ENCODE data around the gene MAU2. TPM values are rescaled to one million over a fixed set of nuclear protein-coding genes. Genes with fewer than 3 reads are reported as not detected.

MAU2 gene
- total RNA-seq, 1 experiment from 2014 or later: 41.3 TPM

DNA sequence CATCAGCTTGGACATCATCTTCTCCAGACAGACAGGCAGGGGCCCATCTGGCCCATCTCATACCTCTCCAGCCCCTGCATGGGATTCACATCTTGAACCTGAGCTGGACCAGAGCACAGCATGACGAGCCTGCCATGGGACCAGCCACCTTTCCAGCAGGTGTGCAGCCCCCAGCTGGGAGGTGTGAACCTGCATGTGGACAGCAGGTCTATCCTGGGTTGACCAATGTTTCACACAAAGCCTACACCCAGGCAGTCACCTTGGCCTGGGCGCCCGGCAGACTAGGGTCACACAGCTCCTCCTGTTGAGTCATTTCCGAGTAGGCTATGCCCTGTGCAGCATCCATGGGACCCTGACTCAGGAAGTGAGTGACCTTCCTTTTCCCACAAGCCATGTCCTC, 41.4 kb downstream of the MAU2 start:
- TF ChIP-seq, protein P1, sequence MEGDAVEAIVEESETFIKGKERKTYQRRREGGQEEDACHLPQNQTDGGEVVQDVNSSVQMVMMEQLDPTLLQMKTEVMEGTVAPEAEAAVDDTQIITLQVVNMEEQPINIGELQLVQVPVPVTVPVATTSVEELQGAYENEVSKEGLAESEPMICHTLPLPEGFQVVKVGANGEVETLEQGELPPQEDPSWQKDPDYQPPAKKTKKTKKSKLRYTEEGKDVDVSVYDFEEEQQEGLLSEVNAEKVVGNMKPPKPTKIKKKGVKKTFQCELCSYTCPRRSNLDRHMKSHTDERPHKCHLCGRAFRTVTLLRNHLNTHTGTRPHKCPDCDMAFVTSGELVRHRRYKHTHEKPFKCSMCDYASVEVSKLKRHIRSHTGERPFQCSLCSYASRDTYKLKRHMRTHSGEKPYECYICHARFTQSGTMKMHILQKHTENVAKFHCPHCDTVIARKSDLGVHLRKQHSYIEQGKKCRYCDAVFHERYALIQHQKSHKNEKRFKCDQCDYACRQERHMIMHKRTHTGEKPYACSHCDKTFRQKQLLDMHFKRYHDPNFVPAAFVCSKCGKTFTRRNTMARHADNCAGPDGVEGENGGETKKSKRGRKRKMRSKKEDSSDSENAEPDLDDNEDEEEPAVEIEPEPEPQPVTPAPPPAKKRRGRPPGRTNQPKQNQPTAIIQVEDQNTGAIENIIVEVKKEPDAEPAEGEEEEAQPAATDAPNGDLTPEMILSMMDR (IDR thresholded peaks at IDR 0.05; ENCODE audit: unreplicated experiment): no peak
- H3K27me3 Mint-ChIP-seq (ENCODE audit: unreplicated experiment): no peaks in the 10 kb centered on the region
- no peaks in the 10 kb centered on the region for H3K9me3 Mint-ChIP-seq (ENCODE audit: low read depth, unreplicated experiment)
- peaks cover 9% of the 10 kb centered on the region for H3K4me1 Mint-ChIP-seq (ENCODE audit: low read depth, unreplicated experiment)
- no peak for DNase-seq
- H3K36me3 Mint-ChIP-seq (ENCODE audit: insufficient read depth, unreplicated experiment): peaks cover 8% of the 10 kb centered on the region
- CTCF ChIA-PET: no interaction called here
- BruUV-seq (replicated peaks): no TSS peak
- intact Hi-C loops (cut with micrococcal nuclease; ENCODE audit: unreplicated experiment): no loop called here
- H3K27ac Mint-ChIP-seq (ENCODE audit: unreplicated experiment): no peak overlapping the region
- H3K4me3 Mint-ChIP-seq (ENCODE audit: low read depth, unreplicated experiment): no peak overlapping the region

DNA sequence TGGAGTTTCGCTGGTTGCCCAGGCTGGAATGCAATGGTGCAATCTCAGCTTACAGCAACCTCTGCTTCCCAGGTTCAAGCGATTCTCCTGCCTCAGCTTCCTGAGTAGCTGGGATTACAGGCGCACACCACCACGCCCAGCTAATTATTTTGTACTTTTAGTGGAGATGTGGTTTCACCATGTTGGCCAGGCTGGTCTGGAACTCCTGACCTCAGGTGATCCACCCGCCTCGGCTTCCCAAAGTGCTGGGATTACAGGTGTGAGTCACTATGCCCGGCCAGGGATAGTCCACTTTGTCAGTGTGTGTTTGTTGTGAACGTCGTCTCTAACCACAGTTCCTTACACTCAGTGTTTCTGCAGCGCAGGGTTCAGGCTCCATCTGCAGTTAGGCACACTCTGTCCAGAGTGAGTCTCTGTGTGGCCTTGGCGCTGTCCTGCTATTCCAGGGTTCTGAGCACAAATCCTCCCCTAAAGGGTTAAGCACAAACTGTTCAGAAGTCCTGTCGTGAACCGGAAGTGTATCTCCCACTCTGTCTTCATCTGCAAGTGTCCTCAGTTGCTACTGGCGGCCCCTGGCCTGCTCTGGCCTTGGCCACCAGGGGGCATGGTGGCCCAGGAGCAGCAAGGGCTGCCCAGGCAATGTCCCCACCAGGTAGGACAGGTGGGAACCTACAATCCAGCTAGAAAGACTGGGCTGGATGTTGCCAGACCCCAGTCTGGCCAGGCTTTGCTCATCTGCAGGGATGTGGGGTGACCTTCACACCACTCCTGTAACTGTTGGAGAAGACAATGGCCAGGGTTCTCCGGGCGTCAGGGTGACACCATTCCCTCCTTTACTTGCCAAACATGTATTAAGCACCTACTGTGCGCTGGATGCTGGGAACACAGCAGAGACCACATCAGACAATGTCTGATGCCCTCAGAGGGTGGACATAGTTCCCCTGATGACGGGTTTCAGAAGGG, 46.1 kb downstream of the MAU2 start:
- intact Hi-C loops (cut with micrococcal nuclease; ENCODE audit: unreplicated experiment): loop anchor here (1.0 to 5.0 kb wide), 2 partner anchors 41 to 124 kb away; partner anchors contain the start of gene GATAD2A
- TF ChIP-seq, protein P1 (IDR thresholded peaks at IDR 0.05; ENCODE audit: unreplicated experiment): peak; percentile 83
- Mint-ChIP-seq H3K9me3 (ENCODE audit: low read depth, unreplicated experiment) (no peaks in the 10 kb centered on the region), H3K27ac (ENCODE audit: unreplicated experiment) (no peak overlapping the region), H3K4me3 (ENCODE audit: low read depth, unreplicated experiment) (no peak overlapping the region), H3K4me1 (ENCODE audit: low read depth, unreplicated experiment) (peaks cover 9% of the 10 kb centered on the region), H3K27me3 (ENCODE audit: unreplicated experiment) (no peaks in the 10 kb centered on the region), H3K36me3 (ENCODE audit: insufficient read depth, unreplicated experiment) (no peaks in the 10 kb centered on the region)
- CTCF ChIA-PET: interaction anchor here (0.6 to 1.5 kb wide), 6 partner anchors 10 to 123 kb away, joined by 3 to 20 read pairs (median 4); no protein-coding TSS in a partner anchor
- peak; percentile 85 for DNase-seq
- BruUV-seq (replicated peaks): no TSS peak

DNA sequence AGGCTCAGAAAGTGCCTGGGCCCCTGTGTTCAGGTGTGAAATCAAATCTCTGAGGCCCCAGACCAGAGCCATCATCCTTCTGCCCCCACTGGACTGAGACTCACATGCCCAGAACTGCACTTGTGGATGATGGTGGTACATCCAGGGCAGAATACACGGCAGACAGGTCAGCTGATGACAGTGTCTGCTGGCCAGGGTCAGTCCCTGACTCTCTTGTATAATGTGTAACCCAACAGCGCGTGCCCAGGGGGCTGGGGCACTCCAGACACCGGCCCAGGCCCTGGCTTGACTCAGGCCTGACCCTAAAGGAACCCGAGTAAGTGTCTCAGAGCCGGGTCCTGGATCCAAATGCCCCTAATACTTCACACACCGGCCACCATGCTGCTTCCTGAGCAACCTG, 47.5 kb downstream of the MAU2 start:
- Mint-ChIP-seq H3K27ac (ENCODE audit: unreplicated experiment) (no peak overlapping the region), H3K27me3 (ENCODE audit: unreplicated experiment) (no peaks in the 10 kb centered on the region), H3K4me1 (ENCODE audit: low read depth, unreplicated experiment) (peaks cover 9% of the 10 kb centered on the region), H3K9me3 (ENCODE audit: low read depth, unreplicated experiment) (no peaks in the 10 kb centered on the region), H3K36me3 (ENCODE audit: insufficient read depth, unreplicated experiment) (no peaks in the 10 kb centered on the region), H3K4me3 (ENCODE audit: low read depth, unreplicated experiment) (no peak overlapping the region)
- TF ChIP-seq, protein P1 (IDR thresholded peaks at IDR 0.05; ENCODE audit: unreplicated experiment): no peak
- no peak for DNase-seq
- CTCF ChIA-PET: no interaction called here
- no TSS peak for BruUV-seq (replicated peaks)
- intact Hi-C loops (cut with micrococcal nuclease; ENCODE audit: unreplicated experiment): loop anchor here (5.0 kb wide), 1 partner anchor 39 kb away; the partner anchor contains the start of gene GATAD2A

DNA sequence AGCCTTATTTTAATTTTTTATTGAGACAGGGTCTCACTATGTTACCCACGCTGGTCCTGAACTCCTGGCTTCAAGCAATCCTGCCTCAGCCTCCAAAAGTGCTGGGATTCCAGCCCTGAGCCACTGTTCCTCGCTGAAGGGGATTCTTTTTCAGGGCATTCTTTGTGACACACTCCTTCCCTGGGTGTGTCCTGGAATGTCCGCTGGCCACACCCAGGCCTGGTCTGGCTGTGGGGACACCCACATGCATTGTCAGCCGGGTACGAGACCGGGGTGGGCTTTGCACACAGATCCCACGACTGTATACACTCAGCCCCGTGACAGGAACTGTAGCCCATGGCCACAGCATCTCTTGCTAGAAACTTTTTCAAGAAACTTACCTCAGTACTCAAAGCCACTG, 50.4 kb downstream of the MAU2 start:
- H3K4me3 Mint-ChIP-seq (ENCODE audit: low read depth, unreplicated experiment): no peak overlapping the region
- TF ChIP-seq, protein P1 (IDR thresholded peaks at IDR 0.05; ENCODE audit: unreplicated experiment): no peak
- CTCF ChIA-PET: no interaction called here
- no peaks in the 10 kb centered on the region for H3K9me3 Mint-ChIP-seq (ENCODE audit: low read depth, unreplicated experiment)
- H3K36me3 Mint-ChIP-seq (ENCODE audit: insufficient read depth, unreplicated experiment): no peaks in the 10 kb centered on the region
- H3K27ac Mint-ChIP-seq (ENCODE audit: unreplicated experiment): no peak overlapping the region
- intact Hi-C loops (cut with micrococcal nuclease; ENCODE audit: unreplicated experiment): no loop called here
- BruUV-seq (replicated peaks): no TSS peak
- peak; percentile 48 for DNase-seq
- peaks cover 8% of the 10 kb centered on the region for H3K4me1 Mint-ChIP-seq (ENCODE audit: low read depth, unreplicated experiment)
- H3K27me3 Mint-ChIP-seq (ENCODE audit: unreplicated experiment): no peaks in the 10 kb centered on the region
